Hematopoietic multipotent progenitor cell treated with erythropoietin and hydrocortisone succinate and interleukin-3 and kit ligand, for 4 days (in vitro differentiated cells): ENCODE measurements around the gene MOB3B.
A peak's percentile ranks its signal among the peaks of the same experiment; 100 is the strongest.
"Not testable (repeated sequence)": the region's sequence is repeated elsewhere in the genome, so short reads cannot be mapped to it uniquely, and the experiment has no call there.

ENCODE experiments used
- DNase-seq: peaks from one replicate; pipeline ENCODE4 v3.0.0-alpha.2; 2015

MOB3B gene

DNA sequence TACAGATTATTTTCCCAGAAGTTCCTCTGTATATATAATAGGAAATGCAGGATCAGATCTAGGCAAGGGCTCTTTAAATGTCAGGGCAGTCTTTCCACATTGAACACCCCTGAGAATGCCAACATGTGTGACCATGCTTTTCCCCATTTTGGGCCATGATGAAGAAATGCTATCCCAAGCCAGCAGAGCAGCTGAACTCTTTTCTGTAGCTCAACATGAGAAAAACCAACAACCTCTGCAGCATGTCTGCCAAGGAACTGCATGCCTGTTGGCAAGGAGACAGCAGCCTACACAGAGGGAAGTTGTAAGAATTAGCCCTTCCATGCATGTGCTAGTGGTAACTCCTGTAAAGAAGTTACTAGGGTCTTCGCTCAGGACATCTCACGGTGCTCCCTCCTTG, 15.1 kb downstream of the MOB3B start:
- DNase-seq: no peak

DNA sequence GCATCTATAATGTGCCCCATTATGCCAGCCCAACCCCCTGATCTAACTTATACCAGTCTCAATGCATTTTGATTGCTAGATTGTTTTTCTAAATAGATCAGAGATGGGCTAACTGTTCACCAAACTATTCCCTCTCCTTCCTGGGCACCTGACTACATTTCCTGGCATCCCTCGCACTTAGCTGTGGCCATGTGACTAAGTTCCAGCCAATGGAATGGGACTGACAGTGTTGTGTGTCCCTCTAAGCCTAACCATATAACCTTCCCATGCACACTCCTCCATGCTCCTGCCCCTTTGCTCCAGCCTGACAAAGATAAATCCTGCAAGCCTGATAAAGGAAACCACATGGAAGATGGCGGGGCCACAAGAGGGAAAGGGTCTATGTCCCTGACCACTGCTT, 17.8 kb downstream of the MOB3B start:
- DNase-seq: no peak

DNA sequence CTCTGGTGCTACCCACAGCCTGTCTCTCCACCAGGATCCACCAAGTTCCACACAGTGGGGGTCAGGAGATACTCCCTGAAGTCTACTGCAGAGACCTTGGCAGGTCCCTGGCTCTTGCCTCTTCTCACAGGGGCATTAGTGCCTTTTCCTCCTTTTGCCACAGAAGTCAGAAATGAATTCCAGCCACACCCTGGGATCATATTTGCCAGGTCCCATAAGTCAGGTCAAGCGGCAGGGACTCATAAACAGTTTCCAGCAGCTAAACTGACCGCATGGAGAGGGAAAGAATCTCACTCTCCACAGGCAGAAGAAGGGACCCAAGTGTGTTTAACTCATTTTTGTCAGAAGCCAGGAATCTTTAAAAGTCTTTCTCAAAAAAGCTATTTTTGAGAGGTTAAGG, 18.8 kb downstream of the MOB3B start:
- no peak for DNase-seq

DNA sequence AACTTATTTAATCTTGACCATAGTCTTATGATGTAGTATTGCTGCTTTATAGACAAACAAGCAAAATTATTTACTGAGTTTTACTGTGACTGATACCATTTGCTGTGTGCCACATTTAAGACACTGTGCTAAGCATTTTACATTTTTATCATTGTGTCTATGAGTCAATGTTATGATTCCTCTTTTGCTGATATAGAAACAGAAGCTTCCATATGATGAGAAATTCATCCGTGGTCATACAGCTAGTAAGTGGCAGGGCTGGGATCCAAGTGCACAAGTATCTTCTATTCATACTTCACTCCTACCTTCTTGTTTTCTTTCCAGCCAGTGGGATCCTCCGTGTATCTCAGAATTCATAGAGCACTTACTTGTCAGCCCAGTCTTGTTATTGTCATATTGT, 22.6 kb downstream of the MOB3B start:
- DNase-seq: no peak

DNA sequence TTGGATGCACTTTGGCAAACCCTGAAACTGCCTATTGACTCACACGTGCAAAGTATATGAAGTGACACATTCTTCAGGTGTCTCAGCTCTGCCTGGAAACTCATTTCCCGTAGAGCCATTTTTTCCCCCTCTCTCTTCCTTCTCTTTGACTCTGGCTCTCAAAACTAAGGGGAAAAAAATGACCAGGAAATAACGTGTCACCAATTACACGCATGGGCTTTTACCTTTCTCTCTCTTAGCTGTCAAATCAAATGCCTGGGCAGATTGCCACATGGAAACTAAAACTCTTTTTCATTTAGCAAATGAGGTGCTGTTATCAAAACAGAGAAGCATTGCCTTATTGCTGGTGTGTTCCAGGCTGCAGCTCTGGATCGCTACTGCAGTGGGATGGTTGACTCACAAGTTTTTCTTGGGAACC, 23.9 kb downstream of the MOB3B start:
- no peak for DNase-seq

DNA sequence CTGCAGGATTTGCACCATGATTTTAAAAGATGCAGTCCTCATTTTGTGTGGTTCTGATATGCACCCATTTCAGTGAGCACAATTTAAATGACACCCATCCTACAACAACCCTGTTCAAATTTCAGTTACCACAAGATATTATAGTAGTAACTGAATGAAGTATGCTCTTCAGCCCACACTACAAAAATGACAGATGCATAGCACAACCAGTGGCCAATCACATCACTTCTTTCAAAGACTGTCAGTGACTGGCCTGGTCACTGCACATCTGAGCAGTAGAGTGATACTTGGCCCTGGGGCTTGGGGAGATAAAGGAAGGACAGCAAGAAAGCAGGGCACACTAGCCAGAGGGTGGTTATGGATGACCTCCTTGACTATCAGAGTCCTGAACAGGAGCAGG, 25.4 kb downstream of the MOB3B start:
- DNase-seq: no peak

DNA sequence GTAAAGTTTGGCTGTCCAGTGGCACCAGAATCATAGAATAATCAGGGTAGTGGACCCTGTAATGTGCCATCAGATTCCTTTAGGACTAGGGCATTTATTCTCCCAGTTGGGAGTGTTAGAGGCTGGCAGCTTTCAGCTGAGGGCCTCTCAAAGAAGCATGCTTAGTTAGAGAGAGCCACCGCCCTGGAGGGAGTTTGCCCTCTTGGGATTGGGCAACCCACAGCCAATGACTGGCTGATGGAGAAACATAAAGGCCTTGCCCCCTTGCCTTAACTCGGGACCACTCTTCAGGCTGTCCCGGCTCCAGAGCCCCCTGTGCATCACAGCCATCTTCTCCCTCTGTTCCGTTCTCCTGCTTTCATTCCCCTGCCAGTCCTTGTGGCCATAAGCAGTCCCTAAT, 26.0 kb downstream of the MOB3B start:
- no peak for DNase-seq

DNA sequence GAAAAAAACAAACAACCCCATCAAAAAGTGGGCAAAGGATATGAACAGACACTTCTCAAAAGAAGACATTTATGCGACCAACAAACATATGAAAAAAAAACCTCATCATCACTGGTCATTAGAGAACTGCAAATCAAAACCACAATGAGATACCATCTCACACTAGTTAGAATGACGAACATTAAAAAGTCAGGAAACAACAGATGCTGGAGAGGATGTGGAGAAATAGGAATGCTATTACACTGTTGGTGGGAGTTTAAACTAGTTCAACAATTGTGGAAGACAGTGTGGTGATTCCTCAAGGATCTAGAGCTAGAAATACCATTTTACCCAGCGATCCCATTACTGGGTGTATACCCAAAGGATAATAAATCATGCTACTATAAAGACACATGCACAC, 28.7 kb downstream of the MOB3B start:
- DNase-seq: not testable (repeated sequence)

DNA sequence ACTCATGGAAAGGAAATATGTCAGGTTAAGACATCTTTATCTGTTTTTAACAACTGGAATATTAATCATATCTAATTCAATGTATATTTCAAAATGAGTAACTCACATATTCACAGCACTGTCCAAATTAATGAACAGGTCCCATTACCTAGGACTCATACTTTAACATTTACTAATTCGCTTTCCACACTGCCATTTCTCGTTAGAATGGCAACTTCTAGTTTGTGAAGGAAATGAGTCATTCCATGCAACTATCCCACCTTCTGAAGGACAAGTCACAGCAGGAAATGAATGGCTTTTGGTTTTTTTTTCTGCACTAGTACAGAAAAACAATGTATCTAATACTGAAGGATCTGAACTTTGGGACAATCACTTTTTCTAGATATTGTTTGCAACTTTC, 30.2 kb downstream of the MOB3B start:
- DNase-seq: peak; percentile 32

DNA sequence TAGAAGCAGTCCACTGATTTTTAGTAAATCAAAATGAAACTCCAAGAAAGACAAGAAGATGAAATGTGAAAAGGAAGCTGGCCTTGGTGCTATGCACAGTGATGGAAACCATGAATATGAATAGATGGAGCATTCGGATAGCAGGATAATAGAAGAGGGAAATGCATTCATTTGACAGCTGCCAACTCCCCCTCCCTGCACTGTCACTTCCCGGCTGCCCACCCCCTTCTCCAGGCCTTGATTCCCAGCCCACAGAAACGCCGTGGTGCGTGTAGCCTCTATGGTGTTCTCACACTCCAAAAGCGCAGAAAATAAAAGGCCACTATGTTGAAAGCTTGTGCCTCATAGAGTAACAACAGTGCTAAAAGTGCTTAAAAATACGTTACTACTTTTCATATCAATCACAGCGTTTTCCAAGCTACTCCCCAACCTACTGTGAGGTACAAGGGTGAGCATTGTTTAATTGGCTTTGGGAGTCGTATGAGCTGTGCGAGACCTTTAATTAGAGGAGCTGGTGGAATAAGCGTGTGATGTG, 31.7 kb downstream of the MOB3B start:
- DNase-seq: no peak

DNA sequence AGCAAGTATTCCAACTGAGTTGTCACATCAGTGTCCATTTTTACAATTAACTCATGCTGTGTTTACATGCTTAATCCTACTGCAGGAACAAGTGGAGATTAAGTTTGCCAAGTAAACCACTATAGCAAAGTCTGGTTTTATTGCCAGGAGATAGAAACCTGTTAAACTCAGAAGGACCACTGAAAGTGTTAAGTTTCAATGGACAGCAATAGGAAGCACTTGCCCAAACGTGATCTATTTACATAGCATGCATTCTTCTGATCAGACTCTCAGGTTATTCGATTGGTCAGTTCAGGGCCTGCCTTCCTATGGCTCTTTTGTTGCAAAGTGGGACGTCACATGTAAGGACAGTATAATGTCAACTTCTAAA, 33.5 kb downstream of the MOB3B start:
- DNase-seq: no peak

DNA sequence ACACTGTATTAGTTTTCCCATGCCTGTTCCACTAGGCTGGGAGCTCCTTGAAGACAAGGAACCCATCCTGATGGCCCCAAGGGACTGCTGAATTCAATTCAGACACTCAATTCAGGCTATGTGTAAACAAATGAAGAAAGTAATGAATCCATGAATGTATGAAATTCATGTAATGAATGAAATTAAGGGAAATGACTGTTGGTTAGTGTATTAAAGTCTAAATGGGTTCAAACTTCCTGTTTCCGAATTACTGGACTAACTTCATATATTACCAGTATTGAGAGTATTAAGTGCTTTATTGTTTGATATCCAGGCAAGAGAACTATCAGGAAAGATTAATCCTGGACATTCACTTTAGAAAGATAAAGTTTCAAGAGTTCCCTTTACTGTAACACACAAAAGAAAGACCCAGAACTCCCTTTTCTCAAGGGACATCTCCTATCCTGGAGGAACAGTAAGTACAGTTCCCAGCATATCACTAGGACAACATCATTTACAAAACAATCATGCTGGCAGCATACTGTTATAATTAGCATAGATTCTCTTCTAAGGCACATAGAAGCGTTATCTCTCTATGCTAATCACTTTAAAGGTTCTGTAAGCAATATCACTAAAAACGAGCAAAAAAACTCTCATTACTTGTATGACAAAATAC, 34.0 kb downstream of the MOB3B start:
- DNase-seq: no peak

DNA sequence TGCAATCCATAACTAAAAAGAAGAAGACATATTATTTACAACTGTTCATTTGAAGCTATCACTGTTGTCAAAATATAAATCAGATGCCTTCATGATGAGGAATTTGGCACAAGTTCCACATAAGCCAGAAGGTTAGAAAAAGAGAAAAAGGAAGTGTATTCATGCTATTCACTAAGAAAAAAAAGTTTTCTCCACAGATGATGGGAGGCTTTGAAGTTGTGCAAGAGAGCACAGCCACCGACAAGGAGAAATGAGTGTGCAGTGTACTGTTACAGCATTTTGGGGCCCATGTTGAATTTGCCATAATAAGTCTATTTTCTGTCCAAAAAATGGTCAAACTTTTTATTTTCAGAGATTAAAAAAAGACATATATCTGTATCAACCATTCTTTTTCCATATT, 38.5 kb downstream of the MOB3B start:
- peak; percentile 63 for DNase-seq

DNA sequence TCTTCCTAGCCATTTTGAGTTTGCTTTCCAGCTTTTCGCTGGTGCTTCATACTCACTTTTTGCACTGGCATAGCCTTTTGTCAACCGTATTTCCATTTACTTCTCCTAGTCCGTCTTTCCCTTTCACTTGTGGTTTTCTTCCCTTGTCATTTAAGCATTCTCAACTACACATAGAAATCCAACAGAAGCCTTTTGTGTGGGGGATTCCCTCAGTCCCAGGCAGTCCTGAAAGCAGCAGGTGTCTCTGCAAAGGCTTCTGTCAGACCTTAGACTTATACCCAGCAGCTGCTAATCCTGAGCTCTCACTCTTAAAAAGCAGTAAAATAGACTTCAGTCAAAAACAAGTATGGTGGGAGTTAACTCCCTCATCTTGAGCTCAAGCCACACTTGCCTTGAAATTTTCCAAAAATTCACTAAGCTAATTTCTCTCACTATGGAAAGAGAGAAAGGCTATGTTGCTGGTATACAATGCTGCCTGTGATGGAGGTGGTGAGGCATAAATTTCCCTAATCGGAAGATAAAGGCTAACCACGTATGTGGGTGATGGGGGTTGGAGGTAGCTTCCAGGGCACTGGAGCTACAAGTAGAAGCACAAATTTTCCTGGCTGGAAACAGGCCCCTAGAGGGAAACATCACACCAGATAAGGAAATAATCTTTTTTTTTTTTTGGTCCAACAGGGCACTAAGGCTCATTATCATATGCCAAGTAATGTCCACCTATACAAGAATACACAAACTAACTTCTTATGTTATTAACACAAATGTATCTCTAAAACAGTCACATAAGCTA, 40.3 kb downstream of the MOB3B start:
- no peak for DNase-seq

DNA sequence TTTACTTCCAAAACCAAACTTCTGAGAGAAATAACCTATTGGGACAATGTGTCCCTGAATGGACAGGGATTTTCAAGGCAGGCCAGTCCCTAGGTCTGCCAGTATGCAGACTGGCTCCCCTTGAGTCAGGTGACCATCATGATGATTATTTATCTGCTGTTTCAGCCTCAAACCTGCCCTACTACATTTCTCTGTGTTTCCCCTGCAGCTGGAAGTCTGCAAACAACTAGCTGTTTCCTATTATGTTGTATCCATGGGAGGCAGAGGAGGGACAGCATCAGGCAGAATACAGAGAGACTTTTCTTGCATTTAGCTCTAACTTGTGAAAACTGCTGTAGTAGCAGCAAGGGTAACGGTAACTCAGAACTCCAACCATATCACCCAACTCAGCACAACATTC, 41.7 kb downstream of the MOB3B start:
- DNase-seq: no peak

DNA sequence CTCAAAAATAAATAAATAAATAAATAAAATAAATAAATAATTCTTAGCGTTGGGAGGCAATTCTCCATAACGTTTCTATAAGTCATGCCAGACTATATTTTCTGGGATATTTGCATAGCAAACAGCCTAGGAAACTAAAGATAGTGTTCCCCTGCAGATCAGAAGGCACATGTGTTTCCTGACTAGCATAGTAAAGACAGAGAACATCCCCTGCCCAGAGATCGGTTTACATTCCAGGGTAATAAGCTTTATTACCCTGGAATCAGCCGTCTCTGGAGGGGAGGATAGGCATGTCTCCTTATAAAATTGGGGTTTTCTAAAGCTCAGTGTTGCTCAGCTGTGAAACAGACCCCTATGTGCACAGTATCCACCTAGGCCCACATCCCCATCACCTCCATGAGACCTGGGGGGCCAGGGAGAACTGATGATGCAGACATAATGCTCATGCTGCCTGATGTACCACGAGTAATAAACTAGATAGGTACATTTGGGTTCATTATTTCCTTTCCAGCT, 42.4 kb downstream of the MOB3B start:
- DNase-seq: no peak

DNA sequence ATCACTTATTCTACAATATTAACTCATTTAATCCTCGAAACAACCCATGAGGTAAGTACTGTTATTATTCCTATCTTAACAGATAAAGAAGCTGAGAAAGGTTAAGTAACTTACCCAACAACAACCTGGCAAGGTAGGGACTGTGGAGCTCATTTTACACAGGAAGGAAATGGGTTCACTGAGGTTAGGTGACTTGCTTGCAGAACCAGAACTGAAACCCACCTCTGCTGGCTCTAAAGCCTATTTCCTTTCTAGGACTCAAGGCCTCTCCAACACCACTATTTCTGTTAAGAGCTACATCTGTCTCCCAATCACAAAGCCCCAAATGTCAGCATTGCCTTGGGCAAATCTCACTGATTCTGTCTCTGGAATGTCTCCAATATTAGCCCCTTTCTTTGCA, 44.5 kb downstream of the MOB3B start:
- DNase-seq: no peak

DNA sequence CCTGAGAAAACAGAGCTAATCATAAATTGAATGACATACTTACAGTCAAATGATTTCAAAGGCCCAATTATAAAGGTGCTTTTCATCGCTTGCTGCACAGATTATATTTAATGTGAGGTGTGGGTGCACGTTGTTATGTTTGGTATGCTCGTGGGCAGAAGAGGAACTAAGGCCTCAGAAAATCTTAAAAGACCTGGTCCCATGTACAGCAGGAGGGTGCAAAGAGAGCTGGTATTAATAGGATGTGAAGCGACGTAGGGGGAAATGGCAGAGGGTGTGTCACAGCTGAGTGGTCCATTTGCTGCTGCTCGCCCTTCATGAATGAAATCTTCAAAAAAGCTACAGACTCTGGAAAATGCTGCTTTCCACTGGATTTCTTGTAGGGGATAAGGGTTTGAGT, 46.0 kb downstream of the MOB3B start:
- no peak for DNase-seq

DNA sequence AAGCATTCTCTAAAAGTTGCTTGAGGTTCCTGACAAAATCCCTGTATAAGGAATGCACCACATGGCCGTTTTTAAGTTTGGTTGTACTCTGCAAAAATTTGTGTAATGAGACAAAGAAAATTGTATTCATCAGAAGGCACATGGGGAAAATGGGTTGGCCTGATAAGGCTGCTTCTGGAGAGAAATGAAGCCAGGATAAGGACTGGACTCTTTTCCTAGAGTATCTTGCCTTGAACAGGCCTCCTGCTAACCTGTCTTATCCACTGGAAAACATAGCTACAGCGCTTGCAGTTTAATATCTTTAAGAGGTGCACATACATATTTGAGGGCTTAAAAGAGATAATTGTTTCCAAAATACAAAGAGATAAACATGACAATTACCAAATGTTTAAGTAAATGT, 46.9 kb downstream of the MOB3B start:
- peak; percentile 59 for DNase-seq

DNA sequence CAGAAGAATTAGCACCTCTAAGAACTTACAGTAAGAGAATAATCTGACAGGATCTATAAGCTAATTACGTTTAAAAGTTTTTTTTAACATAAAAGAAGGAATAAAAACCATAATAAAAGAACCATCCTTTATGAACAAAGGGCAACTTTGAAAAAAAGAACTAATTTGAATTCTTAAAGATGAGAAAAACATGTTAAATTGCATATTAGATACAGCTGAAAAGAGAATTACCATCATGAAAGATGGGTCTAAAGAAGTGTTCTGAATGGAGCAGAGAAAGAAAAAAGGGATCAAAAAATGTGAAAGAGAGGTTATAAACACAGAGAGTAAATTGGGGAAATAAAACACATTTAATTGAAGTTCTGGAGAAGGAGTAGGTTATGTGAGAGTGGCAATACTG, 51.3 kb downstream of the MOB3B start:
- DNase-seq: no peak

DNA sequence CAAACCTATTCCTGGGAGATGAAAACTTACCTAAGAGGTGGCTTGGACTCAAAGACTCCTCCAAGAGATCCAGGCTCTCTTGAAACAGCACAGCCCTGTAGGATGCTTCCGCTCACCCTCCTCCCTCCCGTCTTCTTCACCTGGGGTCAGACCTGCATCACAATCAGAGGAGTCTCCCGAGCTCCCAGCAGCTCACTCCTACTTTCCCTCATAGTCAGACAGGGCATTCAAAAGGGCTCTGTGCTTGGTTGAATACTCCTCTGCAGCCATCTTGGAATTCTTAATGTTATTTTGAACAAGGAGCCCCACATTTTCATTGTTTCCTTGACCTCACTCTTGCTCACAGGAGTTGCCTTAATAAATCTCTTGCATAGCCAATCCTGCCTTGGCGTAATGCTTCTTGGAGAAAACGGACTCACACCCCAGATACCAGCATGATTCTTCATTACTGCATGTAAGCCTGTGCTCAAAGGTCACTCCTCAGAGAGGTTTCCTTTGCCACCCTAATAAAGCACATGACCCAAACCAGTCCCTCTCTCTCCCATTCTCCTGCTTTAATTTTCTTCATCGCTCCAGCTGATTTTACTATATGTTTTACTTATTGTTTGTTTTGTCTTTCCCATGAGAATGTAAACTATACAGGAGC, 52.6 kb downstream of the MOB3B start:
- no peak for DNase-seq

DNA sequence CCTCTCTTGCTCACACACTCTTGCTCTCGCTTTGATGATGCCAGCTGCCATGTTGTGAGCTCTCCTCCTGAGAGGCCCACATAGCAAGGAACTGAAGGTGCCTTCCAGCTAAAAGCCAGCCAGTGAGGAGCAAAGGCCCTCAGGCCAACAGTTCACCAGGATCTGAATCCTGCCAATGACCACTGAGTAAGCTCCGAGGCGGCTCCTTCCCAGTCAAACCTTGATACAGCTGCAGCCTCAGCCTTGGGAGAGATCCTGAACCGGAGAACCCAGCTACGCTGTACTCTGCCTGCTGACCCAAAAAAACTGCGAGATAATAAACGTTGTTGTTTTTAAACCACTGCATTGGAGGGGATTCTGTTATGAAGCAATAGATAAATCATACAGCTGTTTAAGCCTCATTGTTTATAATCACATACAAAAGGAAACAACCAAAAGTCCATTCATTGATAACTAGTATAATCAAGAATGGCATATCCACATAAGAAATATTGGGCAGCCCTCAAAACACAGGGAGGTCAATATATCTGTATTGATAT, 54.5 kb downstream of the MOB3B start:
- no peak for DNase-seq

DNA sequence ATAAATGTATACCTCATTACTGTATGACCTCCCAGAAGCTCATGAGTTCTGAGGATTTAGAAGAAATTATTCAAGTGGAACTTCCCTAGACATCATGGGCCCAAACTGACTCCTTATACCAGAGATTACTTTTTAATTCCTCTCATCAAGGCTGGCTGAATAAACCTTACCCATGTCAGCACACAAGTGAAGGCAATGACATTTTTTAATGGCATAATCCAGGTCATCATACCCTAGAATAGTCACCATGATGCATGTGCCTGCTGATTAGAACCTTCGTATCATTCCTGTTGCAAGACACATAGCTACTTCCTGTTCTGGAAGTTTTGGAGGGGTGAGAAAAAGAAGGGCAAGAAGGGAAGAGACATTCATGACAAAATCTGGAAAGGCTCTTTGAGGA, 55.3 kb downstream of the MOB3B start:
- DNase-seq: no peak

DNA sequence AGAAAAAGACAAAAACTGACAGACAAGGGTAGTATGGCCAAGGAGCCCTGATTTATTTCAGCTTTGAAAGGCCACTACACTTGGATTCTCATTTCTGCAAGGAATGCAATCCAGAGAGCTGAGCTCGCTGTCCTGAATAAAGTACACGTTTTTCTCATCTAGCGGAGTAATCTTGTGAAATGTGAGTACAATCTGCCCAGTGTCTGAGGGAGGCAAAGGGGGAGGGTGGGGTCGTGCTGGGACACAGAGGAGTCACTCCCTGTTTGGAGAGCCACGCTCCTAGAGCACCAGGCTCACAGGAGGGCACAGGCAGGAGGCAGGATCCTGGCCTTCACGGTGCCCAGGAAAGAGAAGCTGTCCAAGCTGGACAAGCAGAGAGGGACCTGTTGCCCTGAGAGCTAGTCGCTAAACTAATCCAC, 56.5 kb downstream of the MOB3B start:
- DNase-seq: no peak
